CD1c-positive myeloid dendritic cell (primary cell): ENCODE measurements around the gene ID4.
"Not testable (repeated sequence)": the region's sequence is repeated elsewhere in the genome, so short reads cannot be mapped to it uniquely, and the experiment has no call there.

Experiments
- DNase-seq: peaks from one replicate; pipeline ENCODE4 v3.0.0-alpha.2; 2016; ENCODE audit errors: extremely low spot score

Gene ID4

GRCh38 chr6:19833947-19834346, 3.2 kb upstream of the ID4 start:
- DNase-seq = no peak

DNA sequence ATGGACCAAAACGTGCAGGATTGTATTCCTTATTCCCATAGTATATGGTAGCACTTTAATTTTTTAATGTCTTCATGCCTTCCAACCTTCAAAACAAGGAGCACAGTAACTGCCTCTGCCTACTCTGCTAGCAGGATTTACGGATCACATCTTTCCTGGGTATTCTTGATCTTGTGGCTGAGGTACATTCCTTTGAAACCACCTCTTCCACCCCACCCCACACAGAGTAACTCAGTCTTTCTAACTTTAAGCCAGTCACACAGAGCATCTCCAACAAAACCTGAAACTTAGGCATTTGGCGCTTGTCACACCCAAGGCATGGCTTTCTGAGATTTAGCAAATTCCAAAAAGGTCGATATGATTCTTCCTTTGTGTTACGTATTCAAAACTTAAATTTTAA, 2.3 kb upstream of the ID4 start:
- DNase-seq = no peak

DNA sequence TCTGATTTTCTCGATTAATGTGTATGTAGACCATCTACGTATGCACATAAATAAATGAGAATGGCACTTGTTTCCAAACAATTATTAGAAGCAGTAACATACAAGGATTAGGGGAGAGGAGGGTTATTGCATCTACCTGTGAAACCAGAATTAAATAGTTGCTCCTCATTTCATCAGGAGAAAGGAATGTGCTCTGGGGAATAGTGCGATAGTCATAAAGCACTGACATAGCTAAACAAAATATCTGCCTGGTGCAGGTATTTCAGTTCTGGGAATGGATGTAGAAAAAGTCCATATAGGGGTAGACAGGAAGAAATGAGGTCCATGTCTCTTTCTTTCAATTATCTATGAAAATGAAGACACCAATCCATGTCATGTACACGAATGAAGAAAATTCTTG, 1.6 kb upstream of the ID4 start:
- no peak for DNase-seq

DNA sequence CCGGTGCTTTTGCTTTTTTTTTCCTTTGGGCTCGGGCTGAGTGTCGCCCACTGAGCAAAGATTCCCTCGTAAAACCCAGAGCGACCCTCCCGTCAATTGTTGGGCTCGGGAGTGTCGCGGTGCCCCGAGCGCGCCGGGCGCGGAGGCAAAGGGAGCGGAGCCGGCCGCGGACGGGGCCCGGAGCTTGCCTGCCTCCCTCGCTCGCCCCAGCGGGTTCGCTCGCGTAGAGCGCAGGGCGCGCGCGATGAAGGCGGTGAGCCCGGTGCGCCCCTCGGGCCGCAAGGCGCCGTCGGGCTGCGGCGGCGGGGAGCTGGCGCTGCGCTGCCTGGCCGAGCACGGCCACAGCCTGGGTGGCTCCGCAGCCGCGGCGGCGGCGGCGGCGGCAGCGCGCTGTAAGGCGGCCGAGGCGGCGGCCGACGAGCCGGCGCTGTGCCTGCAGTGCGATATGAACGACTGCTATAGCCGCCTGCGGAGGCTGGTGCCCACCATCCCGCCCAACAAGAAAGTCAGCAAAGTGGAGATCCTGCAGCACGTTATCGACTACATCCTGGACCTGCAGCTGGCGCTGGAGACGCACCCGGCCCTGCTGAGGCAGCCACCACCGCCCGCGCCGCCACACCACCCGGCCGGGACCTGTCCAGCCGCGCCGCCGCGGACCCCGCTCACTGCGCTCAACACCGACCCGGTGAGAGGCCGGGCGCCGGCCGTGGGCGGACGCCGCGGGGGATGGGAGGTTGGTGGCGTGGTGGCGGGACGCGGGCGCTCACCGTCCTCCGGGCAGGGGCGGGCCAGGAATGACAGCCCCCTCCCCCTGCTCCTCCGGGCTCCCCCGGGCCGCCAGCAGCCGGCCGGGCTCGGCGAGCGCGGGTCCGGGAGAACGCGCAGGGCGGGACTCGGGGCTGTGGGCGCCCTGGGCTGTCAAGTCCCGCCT, 606 bp downstream of the ID4 start:
- no peak for DNase-seq

- no peak for DNase-seq
Measured at GRCh38 chr6:19838442-19839236, 1.5 kb downstream of the ID4 start.

DNA sequence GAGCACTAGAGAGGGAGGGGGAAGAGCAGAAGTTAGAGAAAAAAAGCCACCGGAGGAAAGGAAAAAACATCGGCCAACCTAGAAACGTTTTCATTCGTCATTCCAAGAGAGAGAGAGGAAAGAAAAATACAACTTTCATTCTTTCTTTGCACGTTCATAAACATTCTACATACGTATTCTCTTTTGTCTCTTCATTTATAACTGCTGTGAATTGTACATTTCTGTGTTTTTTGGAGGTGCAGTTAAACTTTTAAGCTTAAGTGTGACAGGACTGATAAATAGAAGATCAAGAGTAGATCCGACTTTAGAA, 2.0 kb downstream of the ID4 start:
- no peak for DNase-seq

GRCh38 chr6:19839788-19840187, 2.6 kb downstream of the ID4 start:
- no peak for DNase-seq

GRCh38 chr6:19841181-19841580, 4.0 kb downstream of the ID4 start:
- DNase-seq = no peak

DNA sequence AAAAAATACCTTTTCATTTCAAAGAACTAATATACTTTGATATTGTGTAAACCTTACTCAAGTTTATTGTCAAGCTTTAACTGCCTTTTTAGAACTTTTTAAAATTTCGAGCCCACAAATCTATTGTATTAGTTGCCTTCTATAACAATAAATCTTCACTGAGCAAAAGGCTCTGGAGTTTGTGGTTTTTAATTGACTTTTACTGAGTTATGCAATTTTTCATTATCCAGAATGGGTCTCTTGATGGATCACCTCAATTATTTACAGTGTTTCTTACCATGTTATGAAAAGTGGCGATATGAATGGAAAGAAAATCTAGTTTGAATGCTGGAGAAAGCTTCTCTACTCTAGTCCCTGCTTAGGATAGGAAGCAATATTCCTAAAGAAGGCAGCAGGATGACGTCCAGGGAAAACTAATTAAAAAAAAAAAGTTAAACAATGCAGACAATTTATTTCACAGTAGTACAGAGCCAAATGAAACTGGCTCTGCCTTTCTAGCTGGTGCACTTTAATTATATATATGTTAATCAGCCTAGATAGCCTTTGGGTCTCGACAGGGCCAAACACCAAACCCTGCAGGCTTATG, 5.0 kb downstream of the ID4 start:
- DNase-seq = no peak

DNA sequence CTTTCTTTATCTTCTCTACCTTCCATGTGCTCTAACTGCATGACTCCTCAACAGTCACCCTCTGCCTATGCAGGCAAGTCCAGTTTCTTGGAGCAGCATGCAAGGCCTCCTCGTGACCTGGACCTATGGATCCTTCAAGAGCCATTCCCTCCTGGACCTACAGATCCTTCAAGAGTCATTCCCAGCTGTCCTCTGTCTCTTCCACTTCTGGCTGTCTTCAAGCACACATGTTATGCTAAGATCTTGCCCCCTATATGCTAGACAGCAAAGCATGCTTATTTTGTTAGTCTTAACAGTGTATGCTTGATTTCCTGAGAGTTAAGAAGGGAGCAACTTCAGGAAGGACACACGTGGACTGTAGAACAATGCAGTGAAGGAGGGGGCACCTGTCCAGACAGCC, 7.5 kb downstream of the ID4 start:
- DNase-seq = no peak

DNA sequence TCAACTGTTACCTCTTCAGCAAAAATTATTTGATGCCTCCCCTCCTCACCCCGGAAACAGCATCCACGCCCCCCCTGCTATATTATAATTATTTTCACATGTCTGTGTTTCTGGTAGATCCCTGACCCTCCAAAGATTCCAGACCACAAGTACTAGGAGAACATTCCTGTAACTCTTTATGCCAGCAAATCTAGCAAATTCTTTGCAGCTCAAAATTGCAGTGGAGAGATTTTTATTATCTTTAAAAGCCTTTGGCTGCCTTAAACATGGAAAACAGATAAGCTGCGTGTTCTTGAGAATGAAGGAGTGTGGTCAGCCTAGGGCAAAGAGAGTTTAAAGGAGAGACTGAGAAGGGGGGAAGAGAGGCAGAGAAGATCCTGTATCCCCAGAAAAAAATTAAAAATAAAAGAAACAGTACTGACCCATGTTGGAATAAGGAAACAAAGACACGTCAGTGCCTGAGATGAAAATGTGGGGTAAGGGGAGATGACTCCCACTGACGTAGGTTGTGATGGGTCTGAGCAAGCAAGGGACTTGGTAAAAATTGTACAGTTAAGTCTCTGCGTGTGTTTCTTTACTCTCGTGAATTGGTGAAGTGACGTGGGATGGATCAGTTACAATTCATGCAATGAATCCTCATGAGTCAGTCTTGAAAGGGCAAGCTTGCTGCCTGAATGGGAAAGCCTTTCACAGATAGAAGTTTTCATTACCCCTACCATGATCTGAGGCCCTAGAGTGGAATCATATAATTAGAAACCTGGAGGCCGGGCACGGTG, 8.3 kb downstream of the ID4 start:
- no peak for DNase-seq

GRCh38 chr6:19848465-19849029, 11.4 kb downstream of the ID4 start:
- DNase-seq = no peak

- no peak for DNase-seq
Measured at GRCh38 chr6:19849196-19849595, 12.0 kb downstream of the ID4 start.

- no peak for DNase-seq
Measured at GRCh38 chr6:19849755-19850154, 12.6 kb downstream of the ID4 start.

DNA sequence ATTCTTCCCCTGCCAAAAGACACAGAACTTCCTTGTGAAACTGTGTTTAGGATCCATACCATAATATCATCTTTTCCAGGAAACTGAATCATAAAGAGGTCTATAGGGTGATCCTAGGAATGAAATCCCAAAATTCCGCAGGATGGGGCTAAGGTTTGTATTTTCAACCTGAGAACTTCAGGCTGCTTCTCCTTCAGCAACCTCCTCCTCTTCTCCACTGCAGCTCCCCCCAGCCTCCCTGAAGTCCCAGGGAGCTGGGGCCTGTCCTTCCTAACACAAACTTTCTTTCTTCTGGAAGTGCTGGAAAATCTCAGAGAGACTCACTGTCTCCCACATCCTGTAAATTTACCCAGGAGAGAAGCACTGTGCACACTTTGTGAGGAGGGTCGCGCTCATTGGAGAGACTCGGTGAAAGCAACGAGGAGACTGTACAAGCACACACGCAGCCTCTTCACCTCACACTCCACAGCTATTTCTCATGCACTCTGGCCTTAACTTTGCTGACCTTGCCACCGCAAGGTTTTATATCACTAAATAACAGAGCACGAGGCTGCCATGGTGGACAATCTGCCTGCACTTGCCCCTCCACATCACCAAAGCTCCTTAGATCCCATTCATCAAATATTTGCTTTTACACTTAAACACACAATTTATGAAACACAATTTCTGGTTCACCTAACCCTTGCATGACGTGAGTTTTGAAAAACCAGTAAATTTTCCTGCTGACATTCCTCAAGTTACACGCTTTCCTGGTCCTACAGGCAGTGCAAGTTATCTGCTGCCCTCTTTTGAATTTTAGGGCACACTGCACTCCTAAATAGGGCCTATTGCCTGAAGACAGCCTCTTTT, 14.3 kb downstream of the ID4 start:
- no peak for DNase-seq

DNA sequence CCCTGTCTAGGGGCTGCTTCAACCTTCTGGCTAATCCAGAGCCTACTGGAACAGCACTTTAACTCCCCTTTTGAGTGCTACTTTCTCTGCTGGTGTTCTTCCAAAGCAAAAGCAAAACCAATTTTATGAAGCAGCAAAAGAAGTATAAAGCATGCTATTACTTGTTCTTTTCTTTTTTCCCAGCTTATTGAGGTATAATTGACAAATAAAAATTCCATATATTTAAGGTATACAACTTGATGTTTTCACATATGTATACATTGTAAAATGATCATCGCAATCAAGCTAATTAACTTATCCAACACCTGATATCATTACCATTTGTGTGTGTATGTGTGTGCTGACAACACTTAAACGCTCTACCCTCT, 14.9 kb downstream of the ID4 start:
- DNase-seq = no peak

DNA sequence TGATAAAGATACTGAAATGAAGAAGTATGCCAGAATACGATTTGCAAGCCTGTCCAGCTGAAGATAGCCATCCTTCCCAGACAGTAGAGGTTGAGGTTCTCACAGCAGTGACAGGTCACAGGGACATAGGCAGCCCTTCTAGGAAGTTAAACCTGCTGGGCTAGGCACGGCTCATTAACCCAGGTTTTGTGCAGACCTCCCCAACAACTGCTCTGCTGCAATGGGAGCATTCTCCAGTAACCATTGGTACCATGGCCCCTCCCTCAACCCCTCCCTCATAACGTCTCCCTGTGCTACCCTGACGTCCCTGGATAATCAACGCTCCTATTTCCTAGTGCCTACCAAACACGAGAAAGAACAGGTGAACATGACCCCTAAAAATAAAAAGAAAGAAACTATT, 15.8 kb downstream of the ID4 start:
- no peak for DNase-seq

- not testable (repeated sequence) for DNase-seq
Measured at GRCh38 chr6:19854421-19855015, 17.3 kb downstream of the ID4 start.

GRCh38 chr6:19855536-19855935, 18.4 kb downstream of the ID4 start:
- DNase-seq = no peak

- no peak for DNase-seq
Measured at GRCh38 chr6:19857139-19857538, 20.0 kb downstream of the ID4 start.
